Neural progenitor cell (in vitro differentiated cells): Measurements from ENCODE around the gene CDS2. TPM values are rescaled to one million over a fixed set of nuclear protein-coding genes. Genes with fewer than 3 reads are reported as not detected.

Source experiments
- DNase-seq: peaks from one replicate; pipeline ENCODE4 v3.0.0-alpha.2; 2016; ENCODE audit warnings: low spot score
- H2AFZ ChIP-seq: fragments of 200-600 bp; sonication (generic); replicated peaks from 2 replicates; pipeline ENCODE4 v1.6.1; 2016; ENCODE audit warnings: antibody characterized with exemption
- H3F3A ChIP-seq: fragments of 200-600 bp; sonication (generic); 2 replicates; pipeline ENCODE4 v1.6.1; 2016; ENCODE audit warnings: antibody characterized with exemption, low read depth
- H3K27ac ChIP-seq: fragments of 200-600 bp; sonication (generic); 2 replicates; pipeline ENCODE4 v1.5.1; 2016; ENCODE audit warnings: mild to moderate bottlenecking
- H3K27me3 ChIP-seq: fragments of 200-600 bp; sonication (generic); 2 replicates; pipeline ENCODE4 v1.6.1; 2016; ENCODE audit warnings: mild to moderate bottlenecking, moderate library complexity
- H3K36me3 ChIP-seq: fragments of 200-600 bp; sonication (generic); 2 replicates; pipeline ENCODE4 v1.5.1; 2016
- H3K4me1 ChIP-seq: fragments of 200-600 bp; sonication (generic); 2 replicates; pipeline ENCODE4 v1.6.1; 2016; ENCODE audit warnings: mixed run types
- H3K4me2 ChIP-seq: fragments of 200-600 bp; sonication (generic); 2 replicates; pipeline ENCODE4 v1.6.1; 2016
- H3K4me3 ChIP-seq: fragments of 200-600 bp; sonication (generic); 2 replicates; pipeline ENCODE4 v1.5.1; 2016
- H3K79me2 ChIP-seq: fragments of 200-600 bp; sonication (generic); 2 replicates; pipeline ENCODE4 v1.6.1; 2016; ENCODE audit warnings: low read depth
- H3K9ac ChIP-seq: fragments of 200-600 bp; sonication (generic); 2 replicates; pipeline ENCODE4 v1.6.1; 2016
- H3K9me3 ChIP-seq: fragments of 200-600 bp; sonication (generic); 2 replicates; pipeline ENCODE4 v1.5.1; 2016; ENCODE audit warnings: low read depth
- H4K20me1 ChIP-seq: fragments of 200-600 bp; sonication (generic); 2 replicates; pipeline ENCODE4 v1.6.1; 2016; ENCODE audit warnings: low read depth
- H3K27ac Mint-ChIP-seq: 3 replicates; pipeline ENCODE4 v1.8.0; 2021; ENCODE audit warnings: mixed read lengths
- H3K27me3 Mint-ChIP-seq: 2 replicates; pipeline ENCODE4 v1.8.0; 2022; ENCODE audit warnings: low read depth, mild to moderate bottlenecking, inconsistent platforms, moderate library complexity, mixed read lengths; ENCODE audit not compliant: insufficient read depth
- H3K36me3 Mint-ChIP-seq: 3 replicates; pipeline ENCODE4 v1.8.0; 2021; ENCODE audit warnings: mixed read lengths
- H3K4me1 Mint-ChIP-seq: 3 replicates; pipeline ENCODE4 v1.8.0; 2021; ENCODE audit warnings: mixed read lengths
- H3K4me3 Mint-ChIP-seq: 3 replicates; pipeline ENCODE4 v1.8.0; 2021; ENCODE audit warnings: mild to moderate bottlenecking, moderate library complexity, mixed read lengths
- H3K9me3 Mint-ChIP-seq: 3 replicates; pipeline ENCODE4 v1.8.0; 2020; ENCODE audit warnings: mixed read lengths
- CTCF ChIP-seq: fragments of 200-600 bp; sonication (generic); IDR thresholded peaks from 2 replicates; pipeline ENCODE4 v1.5.1; 2017; ENCODE audit warnings: antibody characterized with exemption, mild to moderate bottlenecking
- EZH2 ChIP-seq: fragments of 200-600 bp; sonication (generic); IDR thresholded peaks from 2 replicates; pipeline ENCODE4 v1.6.1; 2017; ENCODE audit warnings: antibody characterized with exemption, mild to moderate bottlenecking, moderate library complexity
- EZH2phosphoT487 ChIP-seq: fragments of 200-600 bp; sonication (generic); IDR thresholded peaks from 2 replicates; pipeline ENCODE4 v1.6.1; 2017; ENCODE audit warnings: antibody characterized with exemption
- total RNA-seq: library from RNA; depleted of rRNA; stranded (reverse); fragments of >200 nt; gene quantifications from 2 replicates; pipeline ENCODE4 v1.2.3, GENCODE V29; 2015; ENCODE audit warnings: low replicate concordance

The CDS2 gene
- total RNA-seq, 1 donor from 2014 or later = 59.8 TPM

GRCh38 chr20:5168651-5169396 lies 42.0 kb downstream of the CDS2 start:
- H3K27ac ChIP-seq = no peak overlapping the region
- H4K20me1 ChIP-seq = peaks cover 59% of the 10 kb centered on the region
- Mint-ChIP-seq H3K4me1 (peaks cover 56% of the 10 kb centered on the region), H3K36me3 (peaks cover 7% of the 10 kb centered on the region), H3K4me3 (no peak overlapping the region), H3K27me3 (peaks cover 12% of the 10 kb centered on the region), H3K27ac (no peak overlapping the region), H3K9me3 (no peaks in the 10 kb centered on the region)
- H3K4me1 ChIP-seq = peaks cover 45% of the 10 kb centered on the region
- no peaks in the 10 kb centered on the region for H3K9me3 ChIP-seq
- H2AFZ ChIP-seq = no peak overlapping the region
- H3K79me2 ChIP-seq = peaks cover 85% of the 10 kb centered on the region
- no peaks in the 10 kb centered on the region for H3K27me3 ChIP-seq
- no peak for DNase-seq
- H3F3A ChIP-seq = no peaks in the 10 kb centered on the region
- no peaks in the 10 kb centered on the region for H3K36me3 ChIP-seq
- H3K9ac ChIP-seq = no peak overlapping the region
- TF ChIP-seq CTCF = no peak
- TF ChIP-seq EZH2 = no peak
- no peak for TF ChIP-seq EZH2phosphoT487
- H3K4me3 ChIP-seq = no peak overlapping the region
- no peak overlapping the region for H3K4me2 ChIP-seq

- peaks cover 7% of the 10 kb centered on the region for H3K36me3 Mint-ChIP-seq
- H3K9me3 ChIP-seq = no peaks in the 10 kb centered on the region
- peaks cover 64% of the 10 kb centered on the region for H4K20me1 ChIP-seq
- H3K4me1 Mint-ChIP-seq = peaks cover 61% of the 10 kb centered on the region
- TF ChIP-seq CTCF (no peak), EZH2 (no peak), EZH2phosphoT487 (no peak)
- H3K4me3 ChIP-seq = no peak overlapping the region
- no peak overlapping the region for H3K9ac ChIP-seq
- peaks cover 12% of the 10 kb centered on the region for H3K27me3 Mint-ChIP-seq
- no peaks in the 10 kb centered on the region for H3F3A ChIP-seq
- H3K79me2 ChIP-seq = peaks cover 75% of the 10 kb centered on the region
- H2AFZ ChIP-seq = no peak overlapping the region
- no peak overlapping the region for H3K27ac ChIP-seq
- H3K4me1 ChIP-seq = peaks cover 45% of the 10 kb centered on the region
- peak overlapping the region; percentile 99 for H3K27ac Mint-ChIP-seq
- H3K9me3 Mint-ChIP-seq = no peaks in the 10 kb centered on the region
- DNase-seq = peak; percentile 14
- peak overlapping the region; percentile 70 for H3K4me2 ChIP-seq
- no peaks in the 10 kb centered on the region for H3K36me3 ChIP-seq
- peak overlapping the region; percentile 80 for H3K4me3 Mint-ChIP-seq
- H3K27me3 ChIP-seq = no peaks in the 10 kb centered on the region
Measured at GRCh38 chr20:5170341-5170740, 43.5 kb downstream of the CDS2 start.

GRCh38 chr20:5171064-5171789 lies 44.4 kb downstream of the CDS2 start:
- Histone ChIP-seq H3K27ac (peak overlapping the region; percentile 45), H3K4me2 (peak overlapping the region; percentile 70), H3F3A (no peaks in the 10 kb centered on the region), H3K79me2 (peaks cover 66% of the 10 kb centered on the region), H3K4me1 (peaks cover 43% of the 10 kb centered on the region), H3K9ac (peak overlapping the region; percentile 40), H3K9me3 (no peaks in the 10 kb centered on the region), H2AFZ (no peak overlapping the region), H4K20me1 (peaks cover 64% of the 10 kb centered on the region), H3K27me3 (no peaks in the 10 kb centered on the region), H3K36me3 (no peaks in the 10 kb centered on the region), H3K4me3 (peak overlapping the region; percentile 11)
- DNase-seq = peak; percentile 64
- peaks cover 58% of the 10 kb centered on the region for H3K4me1 Mint-ChIP-seq
- peaks cover 4% of the 10 kb centered on the region for H3K36me3 Mint-ChIP-seq
- peaks cover 7% of the 10 kb centered on the region for H3K27me3 Mint-ChIP-seq
- no peaks in the 10 kb centered on the region for H3K9me3 Mint-ChIP-seq
- H3K4me3 Mint-ChIP-seq = peak overlapping the region; percentile 80
- TF ChIP-seq EZH2 = no peak
- peak overlapping the region; percentile 99 for H3K27ac Mint-ChIP-seq

GRCh38 chr20:5171790-5172164 lies 45.0 kb downstream of the CDS2 start:
- no peak overlapping the region for H3K4me3 ChIP-seq
- Mint-ChIP-seq H3K9me3 (no peaks in the 10 kb centered on the region), H3K36me3 (peaks cover 9% of the 10 kb centered on the region), H3K4me3 (peak overlapping the region; percentile 80), H3K27me3 (peaks cover 2% of the 10 kb centered on the region), H3K27ac (peak overlapping the region; percentile 99), H3K4me1 (peaks cover 53% of the 10 kb centered on the region)
- TF ChIP-seq EZH2 = no peak
- no peak for TF ChIP-seq EZH2phosphoT487
- TF ChIP-seq CTCF = no peak
- H3K36me3 ChIP-seq = no peaks in the 10 kb centered on the region
- no peak overlapping the region for H3K27ac ChIP-seq
- H4K20me1 ChIP-seq = peaks cover 61% of the 10 kb centered on the region
- no peaks in the 10 kb centered on the region for H3K27me3 ChIP-seq
- H2AFZ ChIP-seq = no peak overlapping the region
- H3F3A ChIP-seq = no peaks in the 10 kb centered on the region
- peaks cover 38% of the 10 kb centered on the region for H3K4me1 ChIP-seq
- peak overlapping the region; percentile 70 for H3K4me2 ChIP-seq
- peaks cover 61% of the 10 kb centered on the region for H3K79me2 ChIP-seq
- H3K9ac ChIP-seq = no peak overlapping the region
- DNase-seq = no peak
- H3K9me3 ChIP-seq = no peaks in the 10 kb centered on the region
